ENCODE results near the gene SLC35G3.
"Not testable (repeated sequence)": the region's sequence is repeated elsewhere in the genome, so short reads cannot be mapped to it uniquely, and the experiment has no call there.

SLC35G3 gene

GRCh38 chr17:35210741-35211140 is 16.5 kb upstream of the SLC35G3 start:
- DNase-seq (ENCODE audit: low read depth): no peak

GRCh38 chr17:35202582-35202981 is 8.4 kb upstream of the SLC35G3 start:
- DNase-seq (ENCODE audit: low read depth): not testable (repeated sequence)

GRCh38 chr17:35195062-35195461 is 869 bp upstream of the SLC35G3 start:
- not testable (repeated sequence) for DNase-seq (ENCODE audit: low read depth)

- no peak for DNase-seq (ENCODE audit: low read depth)
Measured at GRCh38 chr17:35192708-35193107, 1.5 kb downstream of the SLC35G3 start.

- no peak for DNase-seq (ENCODE audit: low read depth)
Measured at GRCh38 chr17:35191001-35191695, 3.0 kb downstream of the SLC35G3 start.

GRCh38 chr17:35189291-35189690 is 4.9 kb downstream of the SLC35G3 start:
- DNase-seq (ENCODE audit: low read depth): peak; percentile 13

- no peak for DNase-seq (ENCODE audit: low read depth)
Measured at GRCh38 chr17:35188111-35188510, 6.1 kb downstream of the SLC35G3 start.

GRCh38 chr17:35187481-35187880 is 6.7 kb downstream of the SLC35G3 start:
- no peak for DNase-seq (ENCODE audit: low read depth)

GRCh38 chr17:35185849-35186248 is 8.3 kb downstream of the SLC35G3 start:
- DNase-seq (ENCODE audit: low read depth): no peak

- no peak for DNase-seq (ENCODE audit: low read depth)
Measured at GRCh38 chr17:35184274-35184673, 9.9 kb downstream of the SLC35G3 start.

- DNase-seq (ENCODE audit: low read depth): no peak
Measured at GRCh38 chr17:35183332-35183731, 10.9 kb downstream of the SLC35G3 start.

- DNase-seq (ENCODE audit: low read depth): not testable (repeated sequence)
Measured at GRCh38 chr17:35179379-35179778, 14.8 kb downstream of the SLC35G3 start.

- no peak for DNase-seq (ENCODE audit: low read depth)
Measured at GRCh38 chr17:35176897-35177296, 17.3 kb downstream of the SLC35G3 start.

GRCh38 chr17:35175638-35176415 is 18.4 kb downstream of the SLC35G3 start:
- no peak for DNase-seq (ENCODE audit: low read depth)

GRCh38 chr17:35174835-35175334 is 19.3 kb downstream of the SLC35G3 start:
- DNase-seq (ENCODE audit: low read depth): no peak

GRCh38 chr17:35172321-35172720 is 21.9 kb downstream of the SLC35G3 start:
- not testable (repeated sequence) for DNase-seq (ENCODE audit: low read depth)

- peak; percentile 67 for DNase-seq (ENCODE audit: low read depth)
Measured at GRCh38 chr17:35171834-35172233, 22.4 kb downstream of the SLC35G3 start.

GRCh38 chr17:35170968-35171771 is 23.0 kb downstream of the SLC35G3 start:
- DNase-seq (ENCODE audit: low read depth): peak; percentile 59

- no peak for DNase-seq (ENCODE audit: low read depth)
Measured at GRCh38 chr17:35169835-35170363, 24.3 kb downstream of the SLC35G3 start.

- DNase-seq (ENCODE audit: low read depth): peak; percentile 74
Measured at GRCh38 chr17:35167666-35168065, 26.5 kb downstream of the SLC35G3 start.

GRCh38 chr17:35167046-35167445 is 27.1 kb downstream of the SLC35G3 start:
- DNase-seq (ENCODE audit: low read depth): peak; percentile 19

GRCh38 chr17:35166526-35166925 is 27.7 kb downstream of the SLC35G3 start:
- no peak for DNase-seq (ENCODE audit: low read depth)

All from ELR (cell line).